Esophagus muscularis mucosa (tissue), 4 donors: Measurements from ENCODE around the gene MTMR12. TPM values are rescaled to one million over a fixed set of nuclear protein-coding genes. Genes with fewer than 3 reads are reported as not detected.
"Not testable (repeated sequence)": the region's sequence is repeated elsewhere in the genome, so short reads cannot be mapped to it uniquely, and the experiment has no call there.

Experiments used
- DNase-seq: peaks from one replicate; pipeline ENCODE4 v3.0.0-alpha.2; 2017; ENCODE audit errors: extremely low spot score
- H3K27ac ChIP-seq, 4 donors: fragments of 200-600 bp; sonication (generic); replicated peaks in 1 of 4; 1 replicate in 3 of 4; 2 replicates in 1 of 4; pipeline ENCODE4 v1.5.1; 2016 to 2019; ENCODE audit warnings: mild to moderate bottlenecking in 1 of 4
- H3K27me3 ChIP-seq, 4 donors: fragments of 200-600 bp; sonication (generic); one replicate each; pipeline versions ENCODE4 v1.5.1 to v1.6.0; 2016 to 2019
- H3K36me3 ChIP-seq, 4 donors: fragments of 200-600 bp; sonication (generic); one replicate each; pipeline ENCODE4 v1.5.1; 2016 to 2019
- H3K4me1 ChIP-seq, 4 donors: fragments of 200-600 bp; sonication (generic); one replicate each; pipeline ENCODE4 v1.5.1; 2016 to 2019
- H3K4me3 ChIP-seq, 4 donors: fragments of 200-600 bp; sonication (generic); 1 replicate in 2 of 4; 2 replicates in 2 of 4; pipeline ENCODE4 v1.5.1; 2016 to 2019; ENCODE audit warnings: mild to moderate bottlenecking in 4 of 4, moderate library complexity in 1 of 4
- H3K9me3 ChIP-seq, 4 donors: fragments of 200-600 bp; sonication (generic); 1 replicate in 3 of 4; 2 replicates in 1 of 4; pipeline ENCODE4 v1.5.1; 2016 to 2019
- EP300 ChIP-seq: sonication (generic); formaldehyde crosslinking; IDR thresholded peaks from one replicate; pipeline ENCODE4 v1.6.1; 2017; ENCODE audit warnings: antibody characterized with exemption
- POLR2A ChIP-seq: fragments of 450-650 bp; IDR thresholded peaks from one replicate; pipeline ENCODE4 v1.6.1; 2017; ENCODE audit warnings: antibody characterized with exemption, moderate library complexity, mild to moderate bottlenecking, low read depth
- POLR2AphosphoS5 ChIP-seq, 2 donors: sonication (generic); formaldehyde crosslinking; IDR thresholded peaks; one replicate each; pipeline ENCODE4 v1.6.1; 2017; ENCODE audit warnings: antibody characterized with exemption in 2 of 2
- WGBS: methylation state at CpG from one replicate; pipeline ENCODE4 v1.1.5; 2018; 5-methylcytosine and 5-hydroxymethylcytosine counted together
- intact Hi-C: fragments of 100-400 bp; cut with DNase I; formaldehyde crosslinking; loops from one replicate; pipeline ENCODE4 v1.15.1; 2023
- total RNA-seq, 4 donors: library from RNA; depleted of rRNA; stranded (reverse); fragments of >200 nt; gene quantifications; one replicate each; pipeline versions ENCODE4 v1.1.0 to v1.2.1, GENCODE V29; 2016
- TF ChIP-seq, protein P1 (sequence below), 3 experiments: fragments of 200-600 bp in 2 of 3; fragments of 450-650 bp in 1 of 3; sonication (generic) in 2 of 3; IDR thresholded peaks; one replicate each; pipeline ENCODE4 v1.5.1; 2017 to 2019; ENCODE audit warnings: antibody characterized with exemption in 3 of 3, mild to moderate bottlenecking in 2 of 3, moderate library complexity in 1 of 3

The MTMR12 gene
- total RNA-seq, 4 donors from 2014 or later = 49.9 to 94.0 (median 63.8) TPM

DNA sequence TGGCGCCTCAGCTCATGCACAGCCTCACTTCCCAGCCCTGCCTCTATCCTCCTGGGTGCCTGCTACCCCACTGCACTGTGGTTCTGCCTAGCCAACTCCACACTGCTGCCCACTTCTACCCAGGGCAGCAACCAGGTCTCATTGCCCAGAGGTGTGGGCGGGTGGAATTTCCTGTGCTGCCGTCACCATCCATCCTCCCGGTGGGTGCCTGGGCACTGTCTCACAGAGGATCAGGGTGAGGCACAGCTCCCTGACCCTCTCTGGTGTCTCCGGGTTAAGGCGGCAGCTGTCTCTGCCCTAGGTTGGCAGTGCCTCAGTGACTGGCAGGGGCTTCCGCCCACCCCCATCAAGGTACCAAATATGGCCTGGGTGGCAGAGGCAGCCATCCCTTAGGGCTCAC lies 4.3 kb upstream of the MTMR12 start:
- Histone ChIP-seq H3K36me3 (no peaks in the 10 kb centered on the region), H3K4me1 (peaks cover 3 to 9% (median 6%) of the 10 kb centered on the region in 4 donors), H3K27ac (no peak overlapping the region), H3K4me3 (no peak overlapping the region), H3K27me3 (no peaks in the 10 kb centered on the region), H3K9me3 (no peaks in the 10 kb centered on the region)
- TF ChIP-seq POLR2AphosphoS5 (IDR thresholded peaks at IDR 0.05) (no peak), POLR2A (no peak), EP300 (no peak)
- TF ChIP-seq, protein P1, sequence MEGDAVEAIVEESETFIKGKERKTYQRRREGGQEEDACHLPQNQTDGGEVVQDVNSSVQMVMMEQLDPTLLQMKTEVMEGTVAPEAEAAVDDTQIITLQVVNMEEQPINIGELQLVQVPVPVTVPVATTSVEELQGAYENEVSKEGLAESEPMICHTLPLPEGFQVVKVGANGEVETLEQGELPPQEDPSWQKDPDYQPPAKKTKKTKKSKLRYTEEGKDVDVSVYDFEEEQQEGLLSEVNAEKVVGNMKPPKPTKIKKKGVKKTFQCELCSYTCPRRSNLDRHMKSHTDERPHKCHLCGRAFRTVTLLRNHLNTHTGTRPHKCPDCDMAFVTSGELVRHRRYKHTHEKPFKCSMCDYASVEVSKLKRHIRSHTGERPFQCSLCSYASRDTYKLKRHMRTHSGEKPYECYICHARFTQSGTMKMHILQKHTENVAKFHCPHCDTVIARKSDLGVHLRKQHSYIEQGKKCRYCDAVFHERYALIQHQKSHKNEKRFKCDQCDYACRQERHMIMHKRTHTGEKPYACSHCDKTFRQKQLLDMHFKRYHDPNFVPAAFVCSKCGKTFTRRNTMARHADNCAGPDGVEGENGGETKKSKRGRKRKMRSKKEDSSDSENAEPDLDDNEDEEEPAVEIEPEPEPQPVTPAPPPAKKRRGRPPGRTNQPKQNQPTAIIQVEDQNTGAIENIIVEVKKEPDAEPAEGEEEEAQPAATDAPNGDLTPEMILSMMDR (IDR thresholded peaks at IDR 0.05) = no peak
- peak; percentile 77 for DNase-seq
- intact Hi-C loops = loop anchor here (10.0 kb wide), 1 partner anchor 222 kb away; no protein-coding TSS in a partner anchor
- 92% methylated on average over 2 of the region's 7 CpGs for WGBS

DNA sequence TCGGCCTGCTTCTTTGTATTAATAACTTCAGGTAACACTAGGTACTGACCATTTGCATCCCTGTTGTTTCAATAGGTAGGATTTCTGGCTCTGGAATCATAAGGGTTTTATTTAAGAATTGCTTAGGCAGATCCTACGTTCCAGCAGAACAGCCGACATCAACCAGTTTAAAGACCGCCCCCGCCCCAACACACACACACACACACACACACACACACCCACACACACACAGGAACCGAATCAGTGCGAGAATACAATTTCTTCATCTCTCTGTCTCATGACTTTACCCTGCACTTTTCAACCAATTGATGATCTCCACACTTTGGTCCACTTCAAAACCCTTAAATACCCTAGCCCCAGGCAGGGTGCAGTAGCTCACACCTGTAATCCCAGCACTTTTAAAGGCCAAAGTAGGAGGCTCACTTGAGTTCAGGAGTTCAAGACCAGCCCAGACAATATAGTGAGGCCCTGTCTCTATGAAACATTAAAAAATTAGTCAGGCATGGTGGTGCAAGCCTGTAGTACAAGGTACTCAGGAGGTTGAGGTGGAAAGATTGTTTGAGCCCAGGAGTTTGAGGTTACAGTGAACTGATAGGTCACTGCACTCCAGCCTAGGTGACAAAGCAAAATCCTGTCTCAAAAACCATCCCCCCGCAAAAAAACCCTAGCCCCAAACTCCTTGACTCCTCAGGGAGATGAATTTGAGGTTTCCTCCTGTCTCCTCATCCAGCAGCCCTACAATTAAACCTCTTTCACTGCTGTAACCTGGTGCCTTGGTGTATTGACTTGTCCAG lies 2.7 kb upstream of the MTMR12 start:
- no peaks in the 10 kb centered on the region for H3K27me3 ChIP-seq
- peak; percentile 79 for DNase-seq
- no peaks in the 10 kb centered on the region for H3K36me3 ChIP-seq
- H3K27ac ChIP-seq = no peak overlapping the region
- intact Hi-C loops = loop anchor here (10.0 kb wide), 1 partner anchor 221 kb away; no protein-coding TSS in a partner anchor
- no peak for TF ChIP-seq POLR2A
- H3K4me1 ChIP-seq = peaks cover 16 to 25% (median 23%) of the 10 kb centered on the region in 4 donors
- no peaks in the 10 kb centered on the region for H3K9me3 ChIP-seq
- H3K4me3 ChIP-seq = no peak overlapping the region
- 82% methylated on average over 8 of the region's 8 CpGs for WGBS

DNA sequence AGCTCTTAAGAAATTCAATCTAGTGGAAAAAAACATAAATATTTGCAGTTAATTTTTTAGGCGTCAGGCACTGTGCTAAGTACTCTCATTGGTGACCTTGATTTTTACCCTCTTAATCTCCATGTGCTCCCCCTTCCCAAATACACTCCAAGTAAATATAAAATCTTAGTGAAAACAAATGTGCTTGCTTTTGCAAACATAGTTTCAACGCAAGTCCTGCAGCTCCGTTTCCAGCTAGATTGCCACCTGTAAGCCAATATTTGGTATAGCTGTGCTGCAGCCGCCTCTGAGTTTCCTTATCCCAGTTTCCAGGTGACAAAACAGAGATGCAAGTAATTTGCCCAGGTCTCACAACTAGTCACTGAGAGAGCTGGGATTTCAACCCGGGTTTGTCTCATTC lies 1.9 kb upstream of the MTMR12 start:
- no peak overlapping the region for H3K4me3 ChIP-seq
- TF ChIP-seq, protein P1 (IDR thresholded peaks at IDR 0.05) = no peak
- TF ChIP-seq POLR2AphosphoS5 (IDR thresholded peaks at IDR 0.05) (no peak), EP300 (no peak)
- no peaks in the 10 kb centered on the region for H3K9me3 ChIP-seq
- intact Hi-C loops = loop anchor here (5.0 to 10.0 kb wide), 3 partner anchors 82 to 220 kb away; partner anchors contain the start of gene GOLPH3
- 85% methylated on average over 5 of the region's 5 CpGs for WGBS
- peak; percentile 66 for DNase-seq
- H3K4me1 ChIP-seq = peaks cover 23 to 32% (median 30%) of the 10 kb centered on the region in 4 donors
- H3K27ac ChIP-seq = no peak overlapping the region
- H3K27me3 ChIP-seq = no peaks in the 10 kb centered on the region
- H3K36me3 ChIP-seq = no peaks in the 10 kb centered on the region

DNA sequence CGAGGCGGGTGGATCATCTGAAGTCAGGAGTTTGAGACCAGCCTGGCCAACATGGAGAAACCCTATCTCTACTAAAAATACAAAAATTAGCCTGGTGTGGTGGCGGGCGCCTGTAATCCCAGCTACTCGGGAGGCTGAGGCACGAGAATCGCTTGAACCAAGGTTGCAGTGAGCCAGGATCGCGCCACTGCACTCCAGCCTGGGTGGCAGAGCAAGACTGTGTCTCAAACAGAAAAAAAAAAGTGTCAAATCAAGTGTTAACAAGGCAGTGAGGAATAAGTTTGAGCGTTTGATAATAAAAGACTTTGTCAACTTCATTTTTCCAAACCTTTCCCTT lies 1.4 kb upstream of the MTMR12 start:
- not testable (repeated sequence) for H3K9me3 ChIP-seq, H3K27ac ChIP-seq, H3K4me3 ChIP-seq, H3K36me3 ChIP-seq, H3K27me3 ChIP-seq, DNase-seq
- intact Hi-C loops = loop anchor here (5.0 to 10.0 kb wide), 3 partner anchors 82 to 219 kb away; partner anchors contain the start of gene GOLPH3
- 89% methylated on average over 10 of the region's 10 CpGs for WGBS
- peaks cover 29 to 38% (median 35%) of the 10 kb centered on the region in 4 donors for H3K4me1 ChIP-seq

DNA sequence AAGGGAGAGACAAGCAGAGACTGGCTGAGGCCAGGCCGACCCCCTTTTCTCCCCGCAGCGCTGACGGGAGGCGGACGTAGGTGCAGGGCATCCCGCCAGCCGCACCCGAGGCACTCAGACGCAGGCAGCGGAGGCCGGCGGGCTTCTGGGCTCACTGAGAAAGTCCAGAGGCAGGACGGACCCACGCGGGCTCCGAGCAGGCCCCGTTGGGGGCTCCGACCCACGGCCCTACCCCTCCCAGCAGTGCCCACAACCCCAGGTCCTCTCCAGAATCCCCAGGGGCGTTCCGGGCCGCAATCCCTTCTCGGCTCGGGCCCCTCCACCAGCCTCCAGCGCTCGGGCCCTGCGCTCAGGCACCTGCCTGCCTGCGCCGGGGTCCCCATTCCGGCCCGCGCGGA lies 543 bp downstream of the MTMR12 start:
- Histone ChIP-seq H3K27ac (peak overlapping the region; percentile 94 to 100 (median 99)), H3K9me3 (no peaks in the 10 kb centered on the region), H3K36me3 (no peaks in the 10 kb centered on the region), H3K4me1 (peaks cover 43 to 57% (median 54%) of the 10 kb centered on the region in 4 donors), H3K27me3 (no peaks in the 10 kb centered on the region), H3K4me3 (peak overlapping the region; percentile 61 to 99 (median 96))
- WGBS = 0% methylated on average over 10 of the region's 34 CpGs
- peak; percentile 37 for TF ChIP-seq POLR2A
- TF ChIP-seq POLR2AphosphoS5 (IDR thresholded peaks at IDR 0.05) = peak; percentile 69 to 81
- TF ChIP-seq, protein P1 (IDR thresholded peaks at IDR 0.05) = no peak
- intact Hi-C loops = loop anchor here (5.0 to 10.0 kb wide), 3 partner anchors 80 to 217 kb away; partner anchors contain the start of gene GOLPH3
- no peak for DNase-seq
